Neural cell (in vitro differentiated cells): ENCODE measurements around the gene TMEM121B.

Source experiments
- CTCF ChIP-seq: fragments of 450-650 bp; IDR thresholded peaks from 2 replicates; pipeline ENCODE4 v1.5.1; 2014; ENCODE audit warnings: antibody characterized with exemption, mild to moderate bottlenecking, moderate library complexity; ENCODE audit not compliant: poor library complexity, severe bottlenecking
- EP300 ChIP-seq: fragments of 450-650 bp; conservative IDR thresholded peaks from 2 replicates; pipeline ENCODE4 v1.6.1; 2014; ENCODE audit warnings: antibody characterized with exemption, mild to moderate bottlenecking, moderate library complexity; ENCODE audit not compliant: poor library complexity, severe bottlenecking
- EZH2 ChIP-seq: fragments of 200-600, 300-800 bp; shearing (Covaris generic), sonication (generic); IDR thresholded peaks from 2 replicates; pipeline ENCODE4 v1.6.1; 2014; ENCODE audit warnings: antibody characterized with exemption, low read length, borderline replicate concordance, mild to moderate bottlenecking; ENCODE audit not compliant: insufficient read depth, poor library complexity, severe bottlenecking
- POLR2AphosphoS5 ChIP-seq: IDR thresholded peaks from 2 replicates; pipeline ENCODE4 v1.6.1; 2012
- SMC3 ChIP-seq: fragments of 450-650 bp; conservative IDR thresholded peaks from 2 replicates; pipeline ENCODE4 v1.6.1; 2014; ENCODE audit warnings: antibody characterized with exemption, mild to moderate bottlenecking, moderate library complexity; ENCODE audit not compliant: poor library complexity
- TAF1 ChIP-seq: IDR thresholded peaks from 2 replicates; pipeline ENCODE4 v1.6.1; 2012; ENCODE audit warnings: low read depth

- no peak for TF ChIP-seq CTCF
- TF ChIP-seq POLR2AphosphoS5 = no peak
- no peak for TF ChIP-seq EZH2
- TF ChIP-seq EP300 = no peak
- no peak for TF ChIP-seq TAF1
- TF ChIP-seq SMC3 = no peak
These were observed 38.4 kb upstream of the TMEM121B start for GRCh38 chr22:17159504-17159951.
